Measurements from ENCODE around the gene CPNE6. TPM values are rescaled to one million over a fixed set of nuclear protein-coding genes. Genes with fewer than 3 reads are reported as not detected.

The CPNE6 gene
- polyA plus RNA-seq, 1 of the 3 experiments (the other 2 are of a cell fraction): not detected

GRCh38 chr14:24053548-24054323, 17.6 kb upstream of the CPNE6 start (continued):
- TF ChIP-seq GATA2 (CRISPR knock-in tag; IDR thresholded peaks at IDR 0.05) (no peak), YY1 (IDR thresholded peaks at IDR 0.05; ENCODE audit: low read depth) (no peak), MEF2A (IDR thresholded peaks at IDR 0.05; ENCODE audit: borderline replicate concordance, low read depth) (no peak)
- TF ChIP-seq, protein P1, sequence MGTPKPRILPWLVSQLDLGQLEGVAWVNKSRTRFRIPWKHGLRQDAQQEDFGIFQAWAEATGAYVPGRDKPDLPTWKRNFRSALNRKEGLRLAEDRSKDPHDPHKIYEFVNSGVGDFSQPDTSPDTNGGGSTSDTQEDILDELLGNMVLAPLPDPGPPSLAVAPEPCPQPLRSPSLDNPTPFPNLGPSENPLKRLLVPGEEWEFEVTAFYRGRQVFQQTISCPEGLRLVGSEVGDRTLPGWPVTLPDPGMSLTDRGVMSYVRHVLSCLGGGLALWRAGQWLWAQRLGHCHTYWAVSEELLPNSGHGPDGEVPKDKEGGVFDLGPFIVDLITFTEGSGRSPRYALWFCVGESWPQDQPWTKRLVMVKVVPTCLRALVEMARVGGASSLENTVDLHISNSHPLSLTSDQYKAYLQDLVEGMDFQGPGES (IDR thresholded peaks at IDR 0.05; ENCODE audit: low read depth, low read length): no peak

DNA sequence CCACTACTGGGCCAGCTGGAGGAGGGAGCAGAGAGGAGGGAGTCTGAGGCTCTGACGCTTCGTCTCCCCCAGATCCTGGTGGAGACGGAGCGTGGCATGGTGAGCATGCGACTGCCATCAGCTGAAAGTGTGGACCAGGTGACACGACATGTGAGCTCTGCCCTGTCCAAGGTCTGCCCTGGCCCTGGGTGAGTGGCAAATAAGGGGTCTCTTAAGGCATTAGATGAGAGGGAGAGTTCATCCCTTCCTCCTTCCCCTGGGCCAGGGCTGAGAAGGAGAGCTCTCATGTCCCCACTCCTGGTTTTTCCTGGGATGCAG, 17.1 kb upstream of the CPNE6 start:
- 74% methylated on average over 5 of the region's 6 CpGs for WGBS (ENCODE audit: low lambda C conversion rate)
- ChIA-PET POLR2A (interaction anchor here (1.2 to 1.8 kb wide), 3 partner anchors 36 to 60 kb away, joined by 4 to 7 read pairs (median 4); partner anchors contain the start of gene PCK2), CTCF (interaction anchor here (0.8 to 42.8 kb wide), 4 partner anchors 8 to 46 kb away, joined by 3 to 1159 read pairs (median 4); partner anchors contain the start of gene PCK2)

GRCh38 chr14:24054646-24055045, 16.7 kb upstream of the CPNE6 start:
- H3K4me1 ChIP-seq (ENCODE audit: control insufficient read depth in 1 of 2, insufficient read depth in 2 of 2, low read depth in 1 of 2, low read length in 1 of 2): peaks cover 0 to 20% of the 10 kb centered on the region in 2 experiments; a peak in 1 of 4 replicates
- no peaks in the 10 kb centered on the region for H4K20me1 ChIP-seq (ENCODE audit: insufficient read depth)
- ChIA-PET POLR2A (interaction anchor here (1.2 to 1.8 kb wide), 3 partner anchors 36 to 59 kb away, joined by 4 to 7 read pairs (median 4); partner anchors contain the start of gene PCK2), CTCF (interaction anchor here (0.8 to 42.8 kb wide), 4 partner anchors 9 to 45 kb away, joined by 3 to 1159 read pairs (median 4); partner anchors contain the start of gene PCK2)
- H3K9me3 ChIP-seq: no peaks in the 10 kb centered on the region
- no peak overlapping the region for H3K4me3 ChIP-seq (ENCODE audit: low read depth in 2 of 2, low read length in 1 of 2)
- no peak overlapping the region for H3K9ac ChIP-seq
- peak; percentile 1 for DNase-seq
- no peak overlapping the region for H3K27ac ChIP-seq (ENCODE audit: low read depth in 2 of 2, low read length in 1 of 2)
- H3K4me2 ChIP-seq: no peak overlapping the region
- no peaks in the 10 kb centered on the region for H3K79me2 ChIP-seq (ENCODE audit: insufficient read depth)
- no peaks in the 10 kb centered on the region for H3K27me3 ChIP-seq (ENCODE audit: insufficient read depth)
- no peak overlapping the region for H2AFZ ChIP-seq (ENCODE audit: low read depth)
- H3K9me2 ChIP-seq: no peaks in the 10 kb centered on the region
- H3K36me3 ChIP-seq (replicated peaks in 1 of 2; ENCODE audit: control insufficient read depth in 1 of 2, insufficient read depth in 2 of 2, low read length in 1 of 2): no peaks in the 10 kb centered on the region
- no peaks in the 10 kb centered on the region for H3F3A ChIP-seq (replicated peaks; ENCODE audit: insufficient read depth)
- 62% methylated on average over 5 of the region's 9 CpGs for WGBS (ENCODE audit: low lambda C conversion rate)
- no peak for TF ChIP-seq TAF1 (IDR thresholded peaks at IDR 0.05; ENCODE audit: borderline replicate concordance, low read depth, low read length)
- no peak for TF ChIP-seq POLR2AphosphoS5 (IDR thresholded peaks at IDR 0.05; ENCODE audit: low read depth, low read length)
- no peak for TF ChIP-seq PBX3 (IDR thresholded peaks at IDR 0.05)
- TF ChIP-seq JUND (IDR thresholded peaks at IDR 0.05): no peak
- TF ChIP-seq FOSL2 (IDR thresholded peaks at IDR 0.05; ENCODE audit: borderline replicate concordance, low read depth): no peak
- TF ChIP-seq SIN3A (IDR thresholded peaks at IDR 0.05; ENCODE audit: borderline replicate concordance, low read depth, low read length): no peak
- TF ChIP-seq, protein P2, sequence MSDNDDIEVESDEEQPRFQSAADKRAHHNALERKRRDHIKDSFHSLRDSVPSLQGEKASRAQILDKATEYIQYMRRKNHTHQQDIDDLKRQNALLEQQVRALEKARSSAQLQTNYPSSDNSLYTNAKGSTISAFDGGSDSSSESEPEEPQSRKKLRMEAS (IDR thresholded peaks at IDR 0.05; ENCODE audit: low read depth): no peak
- TF ChIP-seq, protein P1 (IDR thresholded peaks at IDR 0.05; ENCODE audit: low read depth, low read length): no peak
- no peak for TF ChIP-seq RFX5 (IDR thresholded peaks at IDR 0.05; ENCODE audit: low read length)
- TF ChIP-seq SMC3 (IDR thresholded peaks at IDR 0.05; ENCODE audit: low read depth, low read length): no peak
- no peak for TF ChIP-seq CHD2 (IDR thresholded peaks at IDR 0.05; ENCODE audit: low read length, partially characterized antibody)
- no peak for TF ChIP-seq NFIC (IDR thresholded peaks at IDR 0.05; ENCODE audit: borderline replicate concordance)
- TF ChIP-seq USF1 (IDR thresholded peaks at IDR 0.05; ENCODE audit: borderline replicate concordance, low read depth): no peak
- TF ChIP-seq GABPA (IDR thresholded peaks at IDR 0.05; ENCODE audit: low read depth): no peak

More for the DNA sequence above, 17.1 kb upstream of the CPNE6 start:
- no peak overlapping the region for H2AFZ ChIP-seq (ENCODE audit: low read depth)
- peaks cover 0 to 20% of the 10 kb centered on the region in 2 experiments; a peak in 1 of 4 replicates for H3K4me1 ChIP-seq (ENCODE audit: control insufficient read depth in 1 of 2, insufficient read depth in 2 of 2, low read depth in 1 of 2, low read length in 1 of 2)
- no peak for DNase-seq
- no peaks in the 10 kb centered on the region for H3K79me2 ChIP-seq (ENCODE audit: insufficient read depth)
- no peak overlapping the region for H3K9ac ChIP-seq
- TF ChIP-seq RAD21 (IDR thresholded peaks at IDR 0.05; ENCODE audit: low read length): no peak
- TF ChIP-seq JUND (IDR thresholded peaks at IDR 0.05): no peak
- no peaks in the 10 kb centered on the region for H3K27me3 ChIP-seq (ENCODE audit: insufficient read depth)
- no peak overlapping the region for H3K27ac ChIP-seq (ENCODE audit: low read depth in 2 of 2, low read length in 1 of 2)
- no peaks in the 10 kb centered on the region for H3K9me2 ChIP-seq
- no peaks in the 10 kb centered on the region for H3K36me3 ChIP-seq (replicated peaks in 1 of 2; ENCODE audit: control insufficient read depth in 1 of 2, insufficient read depth in 2 of 2, low read length in 1 of 2)
- H3K4me2 ChIP-seq: no peak overlapping the region
- H4K20me1 ChIP-seq (ENCODE audit: insufficient read depth): no peaks in the 10 kb centered on the region
- H3F3A ChIP-seq (replicated peaks; ENCODE audit: insufficient read depth): no peaks in the 10 kb centered on the region
- H3K4me3 ChIP-seq (ENCODE audit: low read depth in 2 of 2, low read length in 1 of 2): no peak overlapping the region
- H3K9me3 ChIP-seq: no peaks in the 10 kb centered on the region

All from SK-N-SH (cell line).